Left cardiac atrium (tissue), 4 donors: ENCODE measurements around the gene MAML2. TPM values are rescaled to one million over a fixed set of nuclear protein-coding genes. Genes with fewer than 3 reads are reported as not detected.

ENCODE experiments used
- ATAC-seq, 2 donors: fragments of 200-7000 bp; cut with Tn5 transposase; one replicate each; pipeline ENCODE4 v1.9.1; 2020; ENCODE audit warnings: mild to moderate bottlenecking in 2 of 2, moderate library complexity in 2 of 2
- DNase-seq: peaks from one replicate; pipeline ENCODE4 v3.0.0-alpha.2; 2020
- intact Hi-C, 2 donors: fragments of 100-400 bp; cut with DNase I; formaldehyde crosslinking; loops; one replicate each; pipeline versions ENCODE4 v1.14.1 to v1.15.1; 2022 to 2023
- total RNA-seq, 2 donors: library from RNA; stranded (reverse); fragmentation: NEBNext Ultra II Directional; extraction: Animal tissue kit (Norgen Biotek cat#: 25700); gene quantifications; one replicate each; pipeline ENCODE4 v1.2.1, GENCODE V29; 2021
- donor health status: DM: no; HTN: yes; CAD: no.
- donor health status: DM: no; HTN: yes; CAD: no; lungs with severe emphysema.
- donor health status: DM: yes; HTN: yes; CAD: no.
- donor health status: Dilated cardiomyopathy.

Gene MAML2
- total RNA-seq, 2 donors from 2014 or later, result 6.8 to 9.3 TPM

DNA sequence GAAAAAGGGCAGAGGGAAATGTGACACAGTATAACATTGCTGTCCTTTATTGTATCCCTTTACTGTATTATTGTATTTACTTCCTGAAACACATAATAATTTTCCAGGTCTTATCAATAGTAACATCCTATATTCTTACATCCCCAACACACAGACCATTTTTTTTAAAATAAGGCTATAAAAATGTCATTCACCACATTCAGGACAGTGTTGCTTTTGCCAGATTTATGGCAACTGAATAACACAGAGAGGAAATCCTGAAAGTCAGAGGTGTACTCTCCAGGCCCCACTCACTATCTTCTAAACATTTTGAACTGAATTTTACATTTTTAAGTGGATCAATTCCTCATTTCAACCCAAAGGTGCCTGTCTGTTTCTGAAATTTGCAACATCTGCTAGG, 314.2 kb downstream of the MAML2 start:
- DNase-seq (no peak), ATAC-seq (no peak)
- intact Hi-C loops, result no loop called here

DNA sequence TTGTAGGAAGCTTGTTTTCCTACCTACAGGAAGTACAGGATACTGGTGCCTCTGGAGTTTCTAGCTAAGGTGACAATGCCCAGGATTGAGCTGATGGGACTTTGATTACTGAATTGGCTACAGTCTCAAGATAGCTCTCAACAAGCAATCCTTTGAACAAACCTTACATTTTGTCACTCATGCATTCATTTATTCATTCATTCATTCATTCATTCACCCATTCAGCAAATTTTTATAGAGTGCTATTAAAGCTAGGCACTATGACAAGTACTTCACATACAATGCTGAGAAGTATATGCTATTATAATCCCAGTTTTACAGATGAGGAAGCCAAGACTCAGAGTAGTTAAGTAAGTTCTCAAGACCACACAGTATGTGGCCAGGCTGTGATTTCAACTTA, 316.0 kb downstream of the MAML2 start:
- ATAC-seq (no peak), DNase-seq (no peak)
- intact Hi-C loops, result no loop called here

DNA sequence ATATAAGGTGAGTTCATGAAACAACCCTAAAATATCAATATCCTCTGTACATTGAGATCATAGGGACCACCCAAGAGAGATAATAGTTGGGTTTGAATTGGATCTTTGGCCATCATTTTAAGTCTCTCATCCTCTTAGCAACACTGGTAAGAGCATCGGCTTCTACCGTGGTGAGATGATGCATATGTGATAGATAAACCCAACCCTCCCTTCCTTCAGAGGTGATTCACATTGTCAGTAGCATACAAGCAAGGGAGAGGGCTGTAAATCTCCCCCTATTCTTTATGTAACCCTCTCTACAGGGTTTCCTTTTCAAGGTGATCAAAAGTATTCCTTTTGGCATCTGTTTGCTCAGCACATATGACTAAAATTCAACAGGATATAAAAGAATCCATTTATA, 316.7 kb downstream of the MAML2 start:
- intact Hi-C loops, result no loop called here
- ATAC-seq (no peak), DNase-seq (no peak)

DNA sequence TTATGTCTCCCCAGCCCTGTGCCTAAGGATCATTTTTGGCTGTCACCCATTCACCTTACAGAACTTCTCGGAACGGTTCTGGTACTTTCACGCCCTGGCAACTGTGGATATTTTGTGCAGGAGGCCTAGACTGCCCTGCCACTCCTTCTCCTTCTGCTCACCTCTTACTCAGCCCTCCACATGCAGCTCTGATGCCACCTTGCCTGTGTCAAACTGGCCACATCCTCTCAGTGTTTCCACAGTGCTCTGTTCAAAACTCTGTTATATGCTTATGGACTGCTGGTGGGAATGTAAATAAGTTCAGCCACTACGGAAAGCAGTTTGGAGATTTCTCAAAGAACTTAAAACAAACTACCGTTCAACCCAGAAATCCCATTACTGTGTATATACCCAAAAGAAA, 318.3 kb downstream of the MAML2 start:
- ATAC-seq (no peak), DNase-seq (no peak)
- intact Hi-C loops, result no loop called here

DNA sequence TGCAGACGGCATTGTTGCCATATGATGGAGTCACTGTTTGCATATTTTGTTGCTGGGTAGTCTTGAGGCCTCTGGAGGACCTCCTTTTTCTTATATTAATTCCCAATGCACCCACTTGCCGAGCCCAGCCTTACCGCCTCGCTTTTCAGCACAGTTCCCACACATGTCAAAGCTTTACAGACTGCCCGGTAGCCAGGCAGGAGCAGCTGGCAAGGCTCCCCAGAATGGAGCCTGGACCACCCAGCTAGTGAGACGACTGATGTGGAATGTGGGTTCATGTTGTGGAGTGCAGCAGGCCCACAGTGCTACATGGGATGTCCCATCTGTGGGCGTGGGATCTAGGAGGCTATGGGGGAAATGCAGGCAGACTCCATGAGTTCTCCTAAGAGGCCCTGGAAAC, 319.7 kb downstream of the MAML2 start:
- intact Hi-C loops, result no loop called here
- ATAC-seq, result no peak
- no peak for DNase-seq

DNA sequence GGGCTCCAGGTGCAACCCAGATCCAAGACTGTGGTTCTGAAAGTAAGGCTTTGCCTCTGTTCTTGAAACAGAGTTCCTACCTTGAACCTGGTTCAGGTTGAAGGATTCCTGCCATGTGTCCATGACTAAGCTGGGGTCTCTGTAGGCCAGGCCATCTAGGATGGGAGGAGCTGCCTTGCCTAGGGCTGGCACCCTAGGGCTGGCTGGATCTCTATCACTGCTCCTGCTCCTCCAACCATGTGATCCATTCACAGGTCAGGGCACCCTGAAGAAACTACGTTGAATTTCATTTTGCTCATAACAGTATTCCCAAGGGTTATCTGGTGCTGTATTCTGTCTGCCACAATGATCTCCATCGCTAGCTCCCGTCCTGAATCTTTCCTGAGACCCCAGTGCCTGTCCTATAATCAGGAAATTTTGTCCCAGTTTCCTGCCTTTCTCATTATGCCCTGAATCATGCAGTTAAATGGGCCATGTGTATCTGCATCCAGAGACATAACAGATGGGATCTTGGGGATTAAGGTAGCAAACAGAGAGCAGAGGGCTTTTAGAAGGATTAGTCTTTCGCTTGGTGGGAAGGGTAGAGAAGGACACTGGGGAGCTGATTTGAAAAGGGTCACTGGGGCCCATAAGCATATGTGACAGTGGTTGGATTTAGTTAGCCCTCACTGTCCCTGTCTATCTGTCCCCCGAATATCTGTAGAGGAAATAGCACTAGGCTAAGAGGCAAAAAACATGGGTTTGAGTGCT, 320.9 kb downstream of the MAML2 start:
- DNase-seq, result no peak
- intact Hi-C loops, result no loop called here

DNA sequence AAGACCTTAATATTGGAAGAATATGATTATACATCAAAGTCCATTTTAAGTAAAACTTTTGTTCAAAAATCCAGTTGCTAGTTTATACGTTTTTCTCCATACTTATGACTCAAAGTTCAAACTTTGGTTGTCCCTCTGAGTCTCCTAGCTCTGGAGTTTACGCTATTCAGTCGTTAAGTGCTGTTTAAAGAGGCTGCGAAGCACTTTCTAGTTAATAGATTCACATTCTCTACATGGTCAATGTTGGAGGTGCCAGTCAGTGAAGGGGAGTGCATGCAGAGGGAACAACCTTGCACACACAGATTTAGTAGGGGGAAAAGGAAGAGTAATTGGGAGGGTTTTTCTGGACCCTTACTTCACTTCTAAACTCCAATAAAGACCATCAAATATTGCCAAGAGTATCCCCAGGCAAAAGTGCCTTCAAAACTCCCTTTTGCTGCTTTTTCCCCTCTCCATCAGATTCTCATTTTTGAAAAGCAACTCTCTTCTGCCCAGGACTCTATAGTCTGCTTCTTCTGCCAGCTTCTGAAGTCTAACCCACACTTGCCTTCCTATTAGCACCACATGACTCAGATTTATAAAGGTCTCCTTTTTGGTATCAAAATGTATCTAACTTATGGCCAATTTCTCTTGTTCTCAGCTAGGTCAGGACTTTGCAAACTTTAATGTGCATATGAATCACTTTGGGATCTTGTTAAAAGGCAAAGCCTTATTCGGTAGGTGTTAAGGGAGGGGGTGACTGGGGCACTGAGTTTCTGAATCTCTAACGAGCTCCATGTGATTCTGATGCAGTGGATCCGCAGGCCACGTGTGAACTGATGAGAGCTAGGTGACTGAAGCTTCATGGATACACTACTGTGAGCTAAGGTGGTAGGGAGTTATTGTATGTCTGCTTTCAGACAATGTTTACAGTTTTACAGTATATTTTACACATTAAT, 322.9 kb downstream of the MAML2 start:
- intact Hi-C loops, result no loop called here
- ATAC-seq (no peak), DNase-seq (no peak)

More for the DNA sequence above, 320.9 kb downstream of the MAML2 start:
- ATAC-seq, result no peak

DNA sequence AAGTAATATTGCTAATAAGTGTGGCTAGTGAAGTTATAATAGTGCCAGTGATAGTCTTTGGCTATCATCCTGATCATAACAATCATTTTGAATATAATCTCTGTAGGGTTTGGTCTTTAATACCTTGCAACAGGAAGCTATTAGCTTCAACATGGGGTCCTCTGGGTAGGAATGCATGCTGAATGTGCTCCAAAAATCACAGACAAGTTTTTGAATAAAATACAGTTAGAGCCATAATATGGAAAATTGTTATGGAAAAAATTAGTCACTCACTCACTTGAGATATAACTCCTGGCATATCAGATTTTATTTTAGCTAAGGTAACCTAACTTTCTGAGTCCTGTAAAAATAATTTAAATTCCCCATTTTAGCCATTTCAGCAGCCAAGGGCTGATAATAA, 323.7 kb downstream of the MAML2 start:
- intact Hi-C loops, result no loop called here
- DNase-seq, result no peak

DNA sequence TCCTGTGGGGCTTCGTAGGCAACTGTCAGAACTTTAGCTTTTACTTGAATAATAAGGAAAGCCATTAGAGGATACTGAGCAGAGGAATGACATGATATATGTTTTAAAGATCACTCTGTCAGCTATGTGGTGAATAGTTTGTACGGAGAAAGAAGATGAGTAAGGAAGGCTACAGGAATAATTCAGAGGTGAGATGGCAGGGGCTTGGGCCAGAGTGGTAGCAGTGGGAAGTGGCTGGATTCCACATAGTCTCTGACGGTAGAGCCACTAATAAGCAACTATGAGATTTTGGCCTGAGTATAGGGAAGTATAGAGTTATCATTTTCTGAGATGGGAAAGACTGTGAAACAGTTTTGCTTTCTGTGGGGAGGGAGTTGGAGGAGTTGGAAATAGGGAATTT, 325.1 kb downstream of the MAML2 start:
- intact Hi-C loops, result no loop called here
- ATAC-seq (no peak), DNase-seq (no peak)

More for the DNA sequence above, 323.7 kb downstream of the MAML2 start:
- no peak for ATAC-seq

DNA sequence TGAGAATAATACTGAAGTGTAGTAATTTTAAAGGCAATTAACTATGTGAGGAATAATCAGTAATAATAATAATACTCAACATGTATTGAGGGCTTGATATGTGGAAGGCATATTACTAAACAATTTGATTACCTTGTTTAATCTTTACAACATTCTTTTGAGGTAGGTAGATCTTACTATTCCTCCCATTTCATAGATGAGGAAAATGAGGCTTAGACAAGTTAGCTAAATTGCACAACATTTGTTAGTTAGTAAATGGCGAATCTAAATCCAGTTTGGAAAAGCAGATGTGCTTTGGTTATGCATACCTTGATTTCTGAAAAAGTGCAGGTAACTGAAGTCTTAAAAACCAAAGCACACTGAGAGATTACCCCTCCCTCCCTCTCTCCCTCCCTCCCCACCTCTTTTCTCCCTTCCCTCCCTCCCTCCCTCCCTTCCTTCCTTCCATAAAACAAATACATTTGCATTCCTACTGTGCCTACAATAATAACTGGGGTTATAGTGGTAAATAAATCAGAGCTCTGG, 326.0 kb downstream of the MAML2 start:
- DNase-seq, result no peak
- no peak for ATAC-seq

DNA sequence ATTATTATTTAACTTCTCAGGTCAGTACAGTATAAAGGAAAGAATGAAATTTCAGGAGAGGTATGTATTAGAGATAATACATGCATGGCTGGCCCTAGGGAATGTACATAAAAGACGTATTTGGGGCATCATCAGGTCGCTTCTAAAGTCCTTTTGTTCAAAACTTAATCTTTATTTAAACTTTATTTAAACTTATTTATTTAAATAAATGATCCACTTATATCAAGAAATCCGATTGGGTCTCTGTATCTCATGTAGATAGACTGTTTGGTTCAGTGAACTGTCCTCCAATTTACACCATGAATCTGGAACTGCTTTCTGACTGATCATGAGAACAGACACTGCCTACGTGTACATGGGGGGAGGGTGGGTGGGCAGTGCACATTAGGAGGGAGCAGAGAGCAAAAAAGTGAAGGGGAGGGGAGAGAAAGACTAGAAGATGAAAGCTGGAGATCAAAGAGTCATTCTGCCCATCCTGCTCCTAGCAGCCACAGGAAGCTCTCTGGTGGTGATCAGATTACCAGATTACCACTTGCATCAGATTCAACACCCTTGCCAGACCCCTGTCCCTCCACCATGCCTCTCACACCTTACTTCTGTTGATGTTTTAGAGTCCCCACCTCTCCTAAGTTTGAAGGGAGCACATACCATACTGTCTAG, 327.0 kb downstream of the MAML2 start:
- DNase-seq, result no peak
- no peak for ATAC-seq
- intact Hi-C loops, result no loop called here

More for the DNA sequence above, 326.0 kb downstream of the MAML2 start:
- intact Hi-C loops, result no loop called here

DNA sequence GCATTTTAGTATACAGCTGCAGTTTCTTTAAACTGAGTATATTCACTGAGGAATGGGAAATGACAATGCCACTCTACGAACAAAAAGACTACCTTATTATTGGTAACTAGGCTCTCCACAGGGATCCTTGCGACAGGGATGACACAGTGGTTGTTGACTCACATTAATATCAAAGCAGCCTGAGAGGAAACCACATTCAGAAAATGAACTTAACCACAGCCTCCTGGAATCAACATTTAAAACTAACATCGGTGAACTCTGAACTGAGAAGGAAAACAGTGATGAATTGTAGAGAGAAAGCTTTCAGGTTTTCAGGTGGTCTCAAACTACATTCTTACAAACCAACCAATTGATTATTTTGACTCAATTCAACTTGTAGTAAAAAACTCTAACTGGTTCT, 328.8 kb downstream of the MAML2 start:
- intact Hi-C loops, result no loop called here
- ATAC-seq (peak in 1 of 2 donors; percentile 18), DNase-seq (no peak)

DNA sequence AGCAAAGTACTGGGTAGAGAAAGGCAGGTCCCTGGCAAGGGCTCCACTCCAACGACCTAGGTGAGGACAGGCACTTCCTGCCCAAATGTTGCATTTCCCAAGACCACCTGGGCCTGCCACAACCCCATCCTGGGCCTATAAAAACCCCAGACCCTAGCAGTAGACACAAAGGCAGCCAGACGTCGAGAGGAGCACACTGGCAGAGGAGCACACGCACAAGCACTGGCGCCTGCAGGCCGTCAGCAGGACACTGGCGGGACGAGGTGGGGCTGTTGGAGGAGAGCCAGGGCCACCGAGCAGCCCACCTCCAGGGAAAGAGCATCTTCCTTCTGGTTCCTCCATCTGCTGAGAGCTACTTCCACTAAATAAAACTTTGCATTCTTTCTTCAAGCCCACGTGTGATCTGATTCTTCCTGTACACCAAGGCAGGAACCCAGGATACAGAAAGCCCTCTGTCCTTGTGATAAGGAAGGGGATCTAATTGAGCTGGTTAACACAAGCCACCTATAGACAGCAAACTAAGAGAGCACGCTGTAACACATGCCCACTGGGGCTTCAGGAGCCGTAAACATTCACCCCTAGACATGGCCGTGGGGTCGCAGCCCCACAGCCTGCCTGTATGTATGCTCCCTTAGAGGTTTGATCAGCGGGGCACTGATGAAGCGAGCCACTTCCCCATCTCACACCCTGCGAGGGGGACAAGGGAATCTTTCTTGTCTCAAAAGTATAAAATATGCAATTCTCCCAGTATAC, 329.4 kb downstream of the MAML2 start:
- DNase-seq, result no peak
- intact Hi-C loops, result no loop called here
- no peak for ATAC-seq

DNA sequence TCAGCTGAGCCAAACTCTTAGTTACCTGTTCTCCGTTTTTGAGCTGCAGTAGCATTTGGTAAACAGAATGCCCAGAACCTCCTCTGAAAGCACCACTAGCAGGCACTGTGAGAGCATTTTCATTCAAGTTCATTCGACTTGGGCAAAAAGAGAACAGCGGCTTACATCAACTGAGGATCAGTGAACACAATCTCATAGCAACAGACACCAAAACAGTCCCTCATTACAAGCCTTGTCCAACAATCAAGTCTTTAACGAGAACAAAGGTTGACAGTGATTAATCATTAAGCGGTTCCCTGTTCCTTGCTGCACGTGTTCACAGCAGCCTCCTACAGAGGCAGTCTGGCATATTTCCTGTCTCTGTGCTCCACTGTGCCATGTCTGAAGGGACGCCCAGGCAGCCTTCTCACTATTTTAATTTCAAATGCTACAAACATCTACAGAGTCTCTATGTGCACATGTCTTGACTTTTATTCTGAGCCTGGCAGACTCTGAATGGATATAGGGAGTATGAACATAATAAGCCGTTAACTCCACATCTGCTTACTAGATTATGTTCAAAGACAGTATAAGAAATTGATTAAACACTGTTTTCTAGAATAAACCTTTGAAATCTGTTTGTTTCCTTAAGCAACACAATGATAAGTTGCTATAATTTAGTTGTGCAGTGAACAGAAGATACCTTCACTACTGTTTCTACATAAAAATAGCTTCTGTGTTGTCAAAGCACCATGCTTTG, 330.7 kb downstream of the MAML2 start:
- intact Hi-C loops, result no loop called here
- peak; percentile 87 to 93 for ATAC-seq
- peak; percentile 34 for DNase-seq

DNA sequence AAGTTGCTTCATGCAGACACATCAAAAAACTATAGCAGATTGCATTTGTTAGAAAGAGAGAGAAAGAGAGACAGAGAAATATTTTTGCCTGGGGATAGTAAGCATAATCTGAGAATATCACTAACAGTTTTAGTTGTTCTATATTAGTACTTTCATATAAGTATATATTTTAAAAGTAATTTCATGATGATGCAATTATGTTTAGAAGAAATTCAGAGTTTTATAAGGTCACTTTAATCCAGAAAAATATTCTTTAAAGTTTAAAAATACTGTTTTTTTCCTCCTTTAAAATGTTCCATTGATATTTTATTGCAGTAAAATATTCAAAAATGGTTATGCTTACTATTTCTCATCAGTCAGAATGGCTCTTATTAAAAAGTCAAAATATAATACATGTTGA, 332.3 kb downstream of the MAML2 start:
- intact Hi-C loops, result no loop called here
- ATAC-seq, result no peak
- DNase-seq, result no peak

DNA sequence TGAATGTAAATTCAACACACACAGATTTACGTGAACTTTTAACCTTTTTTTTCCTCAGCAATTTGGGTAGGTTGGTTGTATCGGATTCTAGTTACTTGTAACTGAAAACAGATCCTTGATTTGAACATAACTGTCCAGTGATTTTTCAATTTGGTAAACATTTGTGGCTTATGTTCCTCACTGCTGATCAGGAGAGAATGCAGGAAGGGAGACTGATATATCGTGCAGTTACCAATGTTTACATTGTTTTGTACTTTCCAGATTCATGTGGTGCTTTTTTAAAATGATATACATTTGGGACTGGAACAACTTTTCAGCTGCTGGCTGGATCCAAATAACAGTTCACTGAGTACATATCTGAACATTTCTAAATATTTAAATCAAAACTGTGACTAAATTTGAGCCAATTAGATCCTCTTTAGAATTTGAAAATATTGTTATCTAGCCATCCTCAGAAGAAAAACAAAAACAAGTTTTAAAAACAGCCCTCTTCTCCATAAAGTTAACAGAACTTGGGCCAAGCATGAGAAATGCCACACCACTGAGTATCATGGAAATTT, 334.8 kb downstream of the MAML2 start:
- ATAC-seq (no peak), DNase-seq (no peak)
- intact Hi-C loops, result no loop called here

DNA sequence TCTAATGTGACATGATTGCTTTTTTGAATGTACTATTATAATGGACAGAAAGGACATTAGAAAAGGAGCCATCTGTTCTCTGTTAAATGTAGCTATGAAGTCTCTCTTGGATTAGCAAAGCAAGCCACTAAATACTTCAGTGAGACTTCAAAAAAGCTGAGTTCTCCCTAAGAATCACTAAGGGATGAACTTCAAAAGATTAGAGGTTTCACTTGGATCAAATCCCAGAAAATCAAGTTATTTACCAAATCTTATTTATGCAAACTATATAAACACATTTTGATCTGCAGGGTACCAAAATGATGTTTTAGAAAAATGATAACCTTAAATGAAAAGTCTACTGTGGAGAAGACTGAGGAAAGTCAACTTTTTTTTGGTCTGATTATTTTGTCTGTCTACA, 337.0 kb downstream of the MAML2 start:
- no peak for DNase-seq
- ATAC-seq, result no peak
- intact Hi-C loops, result no loop called here

DNA sequence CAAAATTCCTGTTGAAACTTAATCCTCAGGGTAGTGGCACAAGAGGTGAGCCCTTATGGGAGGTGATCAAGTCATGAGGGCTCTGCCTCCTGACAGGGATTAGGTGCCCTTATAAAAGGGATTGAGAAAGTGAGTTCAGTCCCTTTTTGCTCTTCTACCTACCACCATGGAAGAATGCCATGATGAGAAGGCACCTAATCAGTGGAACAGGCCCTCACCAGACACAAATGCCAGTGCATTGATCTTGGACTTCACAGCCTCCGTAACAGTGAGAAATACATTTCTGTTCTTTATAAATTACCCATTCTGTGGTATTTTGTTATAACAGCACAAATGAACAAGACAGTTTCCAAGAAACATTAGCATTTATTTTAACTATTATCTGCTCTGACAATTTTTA, 338.1 kb downstream of the MAML2 start:
- no peak for ATAC-seq
- intact Hi-C loops, result no loop called here

More for the DNA sequence above, 338.1 kb downstream of the MAML2 start:
- no peak for DNase-seq
